MCF 10A (cell line): ENCODE data around the gene RNF150. TPM values are rescaled to one million over a fixed set of nuclear protein-coding genes. Genes with fewer than 3 reads are reported as not detected.
A peak's percentile ranks its signal among the peaks of the same experiment; 100 is the strongest.

Experiments
- BruUV-seq: library from RNA; stranded (reverse); fragments of 400-500 nt; replicated peaks from 2 replicates; lab custom pipeline; 2021; lab: Mats Ljungman, UMichigan
- CTCF ChIA-PET: fragments of 300-600 bp; sonication (Branson Sonifier 250); formaldehyde crosslinking; extraction: SDS; loops from one replicate; lab custom pipeline; 2021; ENCODE audit warnings: antibody characterized with exemption, inconsistent platforms; lab: Yijun Ruan, JAX
- POLR2A ChIA-PET: fragments of 300-600, 350-650 bp; sonication (Branson Sonifier 250); formaldehyde crosslinking; extraction: SDS; loops from one replicate; lab custom pipeline; 2020; ENCODE audit warnings: antibody characterized with exemption, inconsistent platforms; lab: Yijun Ruan, JAX
- DNase-seq: peaks from one replicate; pipeline ENCODE4 v3.0.0-alpha.2; 2018; ENCODE audit not compliant: unreplicated experiment
- H3K27ac Mint-ChIP-seq: one replicate; pipeline ENCODE4 v1.8.0; 2022; ENCODE audit warnings: mild to moderate bottlenecking, low read depth, mixed read lengths; ENCODE audit not compliant: unreplicated experiment
- H3K27me3 Mint-ChIP-seq: one replicate; pipeline ENCODE4 v1.8.0; 2022; ENCODE audit warnings: mixed read lengths; ENCODE audit not compliant: insufficient read depth, unreplicated experiment
- H3K36me3 Mint-ChIP-seq: one replicate; pipeline ENCODE4 v1.8.0; 2022; ENCODE audit warnings: mild to moderate bottlenecking, moderate library complexity, mixed read lengths; ENCODE audit not compliant: insufficient read depth, unreplicated experiment
- H3K4me1 Mint-ChIP-seq: one replicate; pipeline ENCODE4 v1.8.0; 2022; ENCODE audit warnings: mixed read lengths; ENCODE audit not compliant: insufficient read depth, unreplicated experiment
- H3K4me3 Mint-ChIP-seq: one replicate; pipeline ENCODE4 v1.8.0; 2022; ENCODE audit warnings: mild to moderate bottlenecking, moderate library complexity, mixed read lengths; ENCODE audit not compliant: unreplicated experiment
- H3K9me3 Mint-ChIP-seq: one replicate; pipeline ENCODE4 v1.8.0; 2022; ENCODE audit warnings: mixed read lengths; ENCODE audit not compliant: unreplicated experiment
- intact Hi-C: fragments of 100-400 bp; cut with micrococcal nuclease; formaldehyde crosslinking; loops from 2 replicates; pipeline ENCODE4 v1.14.1; 2022
- total RNA-seq: library from RNA; stranded (reverse); gene quantifications from 2 replicates; pipeline ENCODE4 v1.2.3, GENCODE V29; 2022
- TF ChIP-seq, protein P1 (sequence below): fragments of 200-600 bp; IDR thresholded peaks from one replicate; pipeline ENCODE4 v1.8.0; 2022; ENCODE audit warnings: antibody characterized with exemption, mild to moderate bottlenecking; ENCODE audit not compliant: unreplicated experiment

Gene RNF150
- total RNA-seq, 1 experiment from 2014 or later, result 0.44 TPM

DNA sequence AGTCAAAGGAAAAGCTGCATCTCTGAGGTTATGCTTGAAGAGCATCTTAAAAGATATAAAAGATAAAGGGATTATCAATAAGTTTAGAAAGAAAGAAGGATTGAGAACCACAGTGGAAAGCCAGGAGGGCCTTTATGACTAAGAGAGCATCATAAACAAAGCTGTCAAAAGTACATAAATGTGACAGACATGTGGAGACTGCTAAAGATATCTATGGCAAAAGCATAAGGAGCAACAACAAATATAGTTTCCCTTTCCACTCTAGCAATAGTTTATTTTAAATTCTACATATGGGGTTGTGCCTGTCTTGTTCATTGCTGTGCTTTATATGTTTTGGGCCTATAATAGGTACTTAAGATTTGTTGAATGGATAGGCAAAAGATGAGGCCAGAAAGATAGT, 97.3 kb downstream of the RNF150 start:
- Mint-ChIP-seq H3K36me3 (no peaks in the 10 kb centered on the region), H3K4me1 (no peaks in the 10 kb centered on the region), H3K9me3 (no peaks in the 10 kb centered on the region), H3K4me3 (no peak overlapping the region), H3K27me3 (no peaks in the 10 kb centered on the region), H3K27ac (no peak overlapping the region)
- ChIA-PET POLR2A (no interaction called here), CTCF (no interaction called here)
- intact Hi-C loops, result no loop called here
- TF ChIP-seq, protein P1, sequence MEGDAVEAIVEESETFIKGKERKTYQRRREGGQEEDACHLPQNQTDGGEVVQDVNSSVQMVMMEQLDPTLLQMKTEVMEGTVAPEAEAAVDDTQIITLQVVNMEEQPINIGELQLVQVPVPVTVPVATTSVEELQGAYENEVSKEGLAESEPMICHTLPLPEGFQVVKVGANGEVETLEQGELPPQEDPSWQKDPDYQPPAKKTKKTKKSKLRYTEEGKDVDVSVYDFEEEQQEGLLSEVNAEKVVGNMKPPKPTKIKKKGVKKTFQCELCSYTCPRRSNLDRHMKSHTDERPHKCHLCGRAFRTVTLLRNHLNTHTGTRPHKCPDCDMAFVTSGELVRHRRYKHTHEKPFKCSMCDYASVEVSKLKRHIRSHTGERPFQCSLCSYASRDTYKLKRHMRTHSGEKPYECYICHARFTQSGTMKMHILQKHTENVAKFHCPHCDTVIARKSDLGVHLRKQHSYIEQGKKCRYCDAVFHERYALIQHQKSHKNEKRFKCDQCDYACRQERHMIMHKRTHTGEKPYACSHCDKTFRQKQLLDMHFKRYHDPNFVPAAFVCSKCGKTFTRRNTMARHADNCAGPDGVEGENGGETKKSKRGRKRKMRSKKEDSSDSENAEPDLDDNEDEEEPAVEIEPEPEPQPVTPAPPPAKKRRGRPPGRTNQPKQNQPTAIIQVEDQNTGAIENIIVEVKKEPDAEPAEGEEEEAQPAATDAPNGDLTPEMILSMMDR, result no peak
- no peak for DNase-seq
- no TSS peak for BruUV-seq

DNA sequence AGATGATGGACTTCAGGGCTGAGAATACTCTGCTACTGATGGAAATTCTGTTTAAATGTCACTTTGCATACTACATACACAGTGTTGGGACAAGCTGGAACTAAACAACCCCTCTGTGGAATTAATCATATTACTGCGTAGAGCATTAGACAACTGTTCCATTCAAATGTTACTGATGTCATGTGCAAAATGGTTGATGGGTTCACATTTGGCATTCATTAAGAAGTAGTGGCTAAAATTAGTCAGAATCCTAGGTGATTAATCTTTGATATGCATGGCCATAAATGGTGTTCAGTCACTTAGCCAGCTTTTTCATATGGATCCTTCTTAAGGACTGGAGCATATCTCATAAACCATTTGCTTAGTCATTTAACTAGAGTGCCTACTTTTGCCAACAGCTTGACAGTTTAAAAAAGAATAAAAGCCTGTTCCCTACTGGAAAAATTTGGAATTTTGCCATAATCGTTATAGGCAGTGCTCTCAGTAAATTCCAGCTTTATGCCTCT, 105.2 kb downstream of the RNF150 start:
- intact Hi-C loops, result no loop called here
- Mint-ChIP-seq H3K27ac (no peak overlapping the region), H3K27me3 (no peaks in the 10 kb centered on the region), H3K4me3 (no peak overlapping the region), H3K9me3 (no peaks in the 10 kb centered on the region), H3K36me3 (no peaks in the 10 kb centered on the region), H3K4me1 (peaks cover 6% of the 10 kb centered on the region)
- no TSS peak for BruUV-seq
- CTCF ChIA-PET, result interaction anchor here (0.6 kb wide), 1 partner anchor 690 kb away, joined by 4 read pairs; no protein-coding TSS in a partner anchor
- no peak for DNase-seq
- POLR2A ChIA-PET, result no interaction called here
- TF ChIP-seq, protein P1, result no peak

GRCh38 chr4:141027421-141027820, 105.8 kb downstream of the RNF150 start:
- Mint-ChIP-seq H3K27me3 (no peaks in the 10 kb centered on the region), H3K36me3 (no peaks in the 10 kb centered on the region), H3K9me3 (no peaks in the 10 kb centered on the region), H3K4me1 (peaks cover 6% of the 10 kb centered on the region), H3K27ac (no peak overlapping the region), H3K4me3 (no peak overlapping the region)
- POLR2A ChIA-PET, result interaction anchor here (0.8 to 1.3 kb wide), 2 partner anchors 16 to 32 kb away, joined by 3 read pairs; no protein-coding TSS in a partner anchor
- no TSS peak for BruUV-seq
- TF ChIP-seq, protein P1, result no peak
- CTCF ChIA-PET, result interaction anchor here (0.6 kb wide), 1 partner anchor 690 kb away, joined by 4 read pairs; no protein-coding TSS in a partner anchor
- DNase-seq, result peak; percentile 84
- intact Hi-C loops, result no loop called here

GRCh38 chr4:141026900-141027299, 106.4 kb downstream of the RNF150 start:
- no peak overlapping the region for H3K4me3 Mint-ChIP-seq
- ChIA-PET CTCF (no interaction called here), POLR2A (interaction anchor here (0.8 to 1.3 kb wide), 2 partner anchors 15 to 32 kb away, joined by 3 read pairs; no protein-coding TSS in a partner anchor)
- no peaks in the 10 kb centered on the region for H3K27me3 Mint-ChIP-seq
- no peak overlapping the region for H3K27ac Mint-ChIP-seq
- H3K9me3 Mint-ChIP-seq, result no peaks in the 10 kb centered on the region
- DNase-seq, result no peak
- intact Hi-C loops, result no loop called here
- peaks cover 6% of the 10 kb centered on the region for H3K4me1 Mint-ChIP-seq
- TF ChIP-seq, protein P1, result no peak
- no TSS peak for BruUV-seq
- H3K36me3 Mint-ChIP-seq, result no peaks in the 10 kb centered on the region
